Measurements from ENCODE around the gene SLC38A9. TPM values are rescaled to one million over a fixed set of nuclear protein-coding genes. Genes with fewer than 3 reads are reported as not detected.

Gene SLC38A9
- polyA plus RNA-seq, 1 experiment: 12.5 TPM

- no peak for TF ChIP-seq CTCF (IDR thresholded peaks at IDR 0.05; ENCODE audit: insufficient read depth, low read depth, low read length)
- CTCF ChIA-PET: no interaction called here
- POLR2A ChIA-PET: no interaction called here
- DNase-seq (ENCODE audit: low read depth): no peak
- Histone ChIP-seq H3K4me3 (ENCODE audit: low read depth, low read length) (no peak overlapping the region), H3K36me3 (ENCODE audit: control insufficient read depth, insufficient read depth, low read length) (no peaks in the 10 kb centered on the region), H3K27me3 (ENCODE audit: control insufficient read depth, insufficient read depth, low read length) (peaks cover 1% of the 10 kb centered on the region; the same call in 1 of the 2 replicates)
These were observed 37.9 kb upstream of the SLC38A9 start for GRCh38 chr5:55750063-55750462.

GRCh38 chr5:55749387-55749786 is 37.3 kb upstream of the SLC38A9 start:
- no peak for DNase-seq (ENCODE audit: low read depth)
- ChIA-PET POLR2A (no interaction called here), CTCF (interaction anchor here (0.6 kb wide), 1 partner anchor 10 kb away, joined by 3 read pairs; no protein-coding TSS in a partner anchor)
- H3K36me3 ChIP-seq (ENCODE audit: control insufficient read depth, insufficient read depth, low read length): no peaks in the 10 kb centered on the region
- H3K27me3 ChIP-seq (ENCODE audit: control insufficient read depth, insufficient read depth, low read length): peaks cover 1% of the 10 kb centered on the region; the same call in 1 of the 2 replicates
- TF ChIP-seq CTCF (IDR thresholded peaks at IDR 0.05; ENCODE audit: insufficient read depth, low read depth, low read length): no peak
- no peak overlapping the region for H3K4me3 ChIP-seq (ENCODE audit: low read depth, low read length)

- no peak for DNase-seq (ENCODE audit: low read depth)
- ChIA-PET POLR2A (no interaction called here), CTCF (no interaction called here)
- H3K27me3 ChIP-seq (ENCODE audit: control insufficient read depth, insufficient read depth, low read length): peaks cover 4% of the 10 kb centered on the region
- H3K4me3 ChIP-seq (ENCODE audit: low read depth, low read length): no peak overlapping the region
- TF ChIP-seq CTCF (IDR thresholded peaks at IDR 0.05; ENCODE audit: insufficient read depth, low read depth, low read length): no peak
- H3K36me3 ChIP-seq (ENCODE audit: control insufficient read depth, insufficient read depth, low read length): no peaks in the 10 kb centered on the region
These were observed 35.7 kb upstream of the SLC38A9 start for GRCh38 chr5:55747778-55748318.

GRCh38 chr5:55742778-55743177 is 30.7 kb upstream of the SLC38A9 start:
- Histone ChIP-seq H3K27me3 (ENCODE audit: control insufficient read depth, insufficient read depth, low read length) (peaks cover 5% of the 10 kb centered on the region; the same call in 1 of the 2 replicates), H3K36me3 (ENCODE audit: control insufficient read depth, insufficient read depth, low read length) (no peaks in the 10 kb centered on the region), H3K4me3 (ENCODE audit: low read depth, low read length) (no peak overlapping the region)
- DNase-seq (ENCODE audit: low read depth): no peak
- CTCF ChIA-PET: interaction anchor here (1.8 kb wide), 1 partner anchor 10 kb away, joined by 4 read pairs; no protein-coding TSS in a partner anchor
- POLR2A ChIA-PET: no interaction called here
- TF ChIP-seq CTCF (IDR thresholded peaks at IDR 0.05; ENCODE audit: insufficient read depth, low read depth, low read length): no peak

- no peak for DNase-seq (ENCODE audit: low read depth)
- Histone ChIP-seq H3K36me3 (ENCODE audit: control insufficient read depth, insufficient read depth, low read length) (no peaks in the 10 kb centered on the region), H3K4me3 (ENCODE audit: low read depth, low read length) (no peak within 1 kb of the TSS), H3K27me3 (ENCODE audit: control insufficient read depth, insufficient read depth, low read length) (peaks cover under 1% of the 10 kb centered on the region; the same call in 1 of the 2 replicates)
- CTCF ChIA-PET: no interaction called here
- no peak for TF ChIP-seq CTCF (IDR thresholded peaks at IDR 0.05; ENCODE audit: insufficient read depth, low read depth, low read length)
- POLR2A ChIA-PET: no interaction called here
These were observed 25.7 kb upstream of the SLC38A9 start, which contains the start of gene DDX4 for GRCh38 chr5:55737793-55738192. Gene DDX4, plus strand, starts transcription at chr5:55738061. Its CDS starts 903 bp downstream, at chr5:55738964.
